ENCODE results near the gene KRT1. TPM values are rescaled to one million over a fixed set of nuclear protein-coding genes. Genes with fewer than 3 reads are reported as not detected.
"Not testable (repeated sequence)": the region's sequence is repeated elsewhere in the genome, so short reads cannot be mapped to it uniquely, and the experiment has no call there.

Gene KRT1
- total RNA-seq, 6 experiments from 2014 or later = not detected

DNA sequence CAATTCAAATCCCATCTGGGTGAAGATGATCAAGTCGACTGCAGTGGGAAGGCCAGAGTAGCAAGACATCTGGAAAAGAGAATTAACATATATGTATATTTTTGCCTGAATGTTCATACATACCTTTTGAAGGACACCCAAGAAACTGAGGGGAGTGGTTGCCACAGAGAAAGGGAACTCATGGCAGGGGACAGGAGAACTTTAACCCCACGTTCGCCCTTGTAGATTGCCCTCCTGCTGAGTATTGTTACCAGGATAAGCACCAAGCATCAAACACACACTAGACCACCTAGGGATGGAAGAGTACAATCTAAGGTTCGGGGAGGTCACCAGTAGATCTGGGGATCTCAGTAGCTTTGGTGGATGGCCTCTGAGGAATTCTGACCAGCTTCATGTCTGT lies 9.7 kb downstream of the KRT1 start:
- WGBS (ENCODE audit: insufficient coverage, low coverage, low lambda C conversion rate, missing lambda C conversion rate) = 51% methylated on average over 4 of the region's 4 CpGs
- TF ChIP-seq CTCF (IDR thresholded peaks at IDR 0.05) (no peak), POLR2A (IDR thresholded peaks at IDR 0.05) (no peak)
- ATAC-seq = no peak

GRCh38 chr12:52669941-52670340 lies 10.3 kb downstream of the KRT1 start:
- H3K4me3 ChIP-seq; H3K27me3 ChIP-seq; ATAC-seq; H3K9me3 ChIP-seq; intact Hi-C loops (cut with DNase I); H3K36me3 ChIP-seq; DNase-seq; H3K4me1 ChIP-seq; H3K27ac ChIP-seq: not testable (repeated sequence)
- WGBS (ENCODE audit: insufficient coverage, low coverage, low lambda C conversion rate, missing lambda C conversion rate) = 55% methylated on average over 3 of the region's 3 CpGs

More for the DNA sequence above, 9.7 kb downstream of the KRT1 start:
- DNase-seq = no peak
- Histone ChIP-seq H3K36me3 (no peaks in the 10 kb centered on the region), H3K9me3 (no peaks in the 10 kb centered on the region), H3K27ac (no peak overlapping the region), H3K4me1 (no peaks in the 10 kb centered on the region), H3K27me3 (peaks cover 0 to 4% of the 10 kb centered on the region in 2 donors), H3K4me3 (no peak overlapping the region)
- intact Hi-C loops (cut with DNase I) = no loop called here

- Histone ChIP-seq H3K4me1 (no peaks in the 10 kb centered on the region), H3K27me3 (peaks cover 0 to 4% of the 10 kb centered on the region in 2 donors), H3K36me3 (no peaks in the 10 kb centered on the region), H3K9me3 (no peaks in the 10 kb centered on the region), H3K4me3 (no peak overlapping the region), H3K27ac (no peak overlapping the region)
- ATAC-seq (no peak), DNase-seq (no peak)
- intact Hi-C loops (cut with DNase I) = no loop called here
- TF ChIP-seq CTCF (IDR thresholded peaks at IDR 0.05) (no peak), POLR2A (IDR thresholded peaks at IDR 0.05) (no peak)
Measured at GRCh38 chr12:52669426-52669825, 10.8 kb downstream of the KRT1 start.

- no peaks in the 10 kb centered on the region for H3K9me3 ChIP-seq
Measured at GRCh38 chr12:52667931-52668330, 12.3 kb downstream of the KRT1 start.

GRCh38 chr12:52667509-52667908 lies 12.7 kb downstream of the KRT1 start:
- H3K4me3 ChIP-seq = no peak overlapping the region
- H3K27ac ChIP-seq = no peak overlapping the region
- 34% methylated on average over 8 of the region's 9 CpGs for WGBS (ENCODE audit: insufficient coverage, low coverage, low lambda C conversion rate, missing lambda C conversion rate)
- TF ChIP-seq POLR2A (IDR thresholded peaks at IDR 0.05) = no peak
- TF ChIP-seq CTCF (IDR thresholded peaks at IDR 0.05) = no peak
- no peaks in the 10 kb centered on the region for H3K9me3 ChIP-seq
- no peaks in the 10 kb centered on the region for H3K4me1 ChIP-seq
- DNase-seq (no peak), ATAC-seq (no peak)
- intact Hi-C loops (cut with DNase I) = no loop called here
- no peaks in the 10 kb centered on the region for H3K36me3 ChIP-seq
- H3K27me3 ChIP-seq = peaks cover 0 to 4% of the 10 kb centered on the region in 2 donors

More at GRCh38 chr12:52667931-52668330, 12.3 kb downstream of the KRT1 start:
- DNase-seq = no peak
- Histone ChIP-seq H3K27me3 (peaks cover 0 to 4% of the 10 kb centered on the region in 2 donors), H3K4me3 (no peak overlapping the region), H3K36me3 (no peaks in the 10 kb centered on the region), H3K27ac (no peak overlapping the region), H3K4me1 (no peaks in the 10 kb centered on the region)
- 36% methylated on average over 4 of the region's 7 CpGs for WGBS (ENCODE audit: insufficient coverage, low coverage, low lambda C conversion rate, missing lambda C conversion rate)
- intact Hi-C loops (cut with DNase I) = no loop called here
- TF ChIP-seq POLR2A (IDR thresholded peaks at IDR 0.05) = no peak
- no peak for TF ChIP-seq CTCF (IDR thresholded peaks at IDR 0.05)
- ATAC-seq = no peak
